Left colon (tissue), 2 donors: ENCODE results near the gene TPMT. TPM values are rescaled to one million over a fixed set of nuclear protein-coding genes. Genes with fewer than 3 reads are reported as not detected.

Source experiments
- ATAC-seq: fragments of 200-7000 bp; cut with Tn5 transposase; one replicate; pipeline ENCODE4 v1.9.1; 2020; ENCODE audit warnings: mild to moderate bottlenecking, moderate library complexity
- DNase-seq, 2 donors: peaks; one replicate each; pipeline ENCODE4 v3.0.0-alpha.2; 2020
- intact Hi-C, 2 donors: fragments of 100-400 bp; cut with DNase I in 1 of 2; cut with micrococcal nuclease in 1 of 2; formaldehyde crosslinking; loops; one replicate each; pipeline versions ENCODE4 v1.11.2 to v1.14.0; 2022; cut with DNase I, micrococcal nuclease
- total RNA-seq, 2 donors: library from RNA; stranded (reverse); fragmentation: NEBNext Ultra II Directional; extraction: Animal tissue kit (Norgen Biotek cat#: 25700); gene quantifications; one replicate each; pipeline ENCODE4 v1.2.1, GENCODE V29; 2021
- donor health status: DM: no; HTN: no; CAD: no.
- donor health status: DM: yes; HTN: yes; CAD: no.

The TPMT gene
- total RNA-seq, 2 donors from 2014 or later = 53.4 to 60.0 TPM

DNA sequence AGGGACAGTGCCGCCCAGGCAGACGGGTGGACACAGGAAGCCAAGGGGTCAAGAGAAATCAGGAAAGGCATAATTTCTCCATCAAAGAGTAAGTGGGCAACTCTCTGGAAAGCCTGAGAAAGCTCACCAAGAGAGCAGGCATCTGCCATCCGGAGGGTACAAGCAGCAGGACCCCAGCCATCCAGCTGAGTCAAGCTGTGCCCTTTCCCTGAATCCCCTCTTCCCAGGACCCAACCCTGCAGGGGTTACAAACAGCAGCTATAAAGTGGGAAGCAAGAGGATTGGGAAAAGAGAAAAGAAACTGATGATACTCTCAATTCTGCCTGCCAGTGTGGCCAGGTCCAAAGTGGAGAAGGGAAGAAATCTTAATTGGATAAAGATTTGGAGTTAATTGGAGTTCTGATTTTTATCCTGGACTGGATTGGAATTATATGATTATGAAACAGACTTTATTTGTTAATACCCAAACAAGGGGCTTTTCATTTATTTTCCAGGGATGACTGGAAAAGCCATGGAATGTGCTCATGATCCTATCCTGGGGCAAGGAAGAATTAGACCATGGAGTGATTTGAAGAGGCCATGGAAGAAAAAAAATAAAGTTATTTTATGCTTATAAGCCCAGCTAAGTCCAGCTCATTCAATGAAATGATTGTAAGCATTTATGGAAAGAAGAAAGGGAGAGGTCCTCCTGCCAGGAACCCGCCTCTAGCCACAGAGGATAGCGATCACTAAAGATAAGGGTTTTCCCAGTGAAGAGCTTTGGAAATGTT lies 67.3 kb downstream of the TPMT start:
- DNase-seq = no peak
- intact Hi-C loops = no loop called here
- ATAC-seq = no peak

- ATAC-seq (no peak), DNase-seq (no peak)
- intact Hi-C loops = no loop called here
Observed at GRCh38 chr6:18081025-18081668, 73.7 kb downstream of the TPMT start.

- no peak for ATAC-seq
- intact Hi-C loops = no loop called here
Observed at GRCh38 chr6:18080544-18080943, 74.3 kb downstream of the TPMT start.

GRCh38 chr6:18078866-18079265 lies 76.0 kb downstream of the TPMT start:
- no peak for ATAC-seq

More at GRCh38 chr6:18080544-18080943, 74.3 kb downstream of the TPMT start:
- DNase-seq = no peak

More at GRCh38 chr6:18078866-18079265, 76.0 kb downstream of the TPMT start:
- no peak for DNase-seq
- intact Hi-C loops = no loop called here

Other genes starting within 250 kb of the TPMT start
- gene KIF13A, start 167.4 kb downstream of the TPMT start, total RNA-seq = 10 to 100 TPM; 40.5 to 47.0 TPM
- 1 to 10 TPM; 2.3 TPM for gene NHLRC1, start 32.4 kb downstream of the TPMT start, total RNA-seq
- gene KDM1B, start 345 bp upstream of the TPMT start, total RNA-seq = 10 to 100 TPM; 33.7 to 38.3 TPM
- gene DEK, start 109.5 kb upstream of the TPMT start, total RNA-seq = 10 to 100 TPM; 73.7 to 75.7 TPM
- gene RNF144B, start 232.3 kb upstream of the TPMT start, total RNA-seq = 1 to 10 TPM; 4.5 to 4.9 TPM